UCSD-AML1 (cell line): ENCODE measurements around the gene GH1.
"Not testable (repeated sequence)": the region's sequence is repeated elsewhere in the genome, so short reads cannot be mapped to it uniquely, and the experiment has no call there.

Source experiments
- DNase-seq: peaks from one replicate; lab custom pipeline; 2025; ENCODE audit not compliant: unreplicated experiment; lab: John Stamatoyannopoulos, UW

GH1 gene

GRCh38 chr17:63869491-63870291 is 48.9 kb downstream of the GH1 start:
- not testable (repeated sequence) for DNase-seq
